Endothelial cell of umbilical vein (primary cell): ENCODE measurements around the gene CREBZF. TPM values are rescaled to one million over a fixed set of nuclear protein-coding genes. Genes with fewer than 3 reads are reported as not detected.

Experiments
- BruUV-seq: library from RNA; stranded (reverse); fragments of 400-500 nt; replicated peaks from 2 replicates; lab custom pipeline; 2021; lab: Mats Ljungman, UMichigan
- CTCF ChIA-PET: fragments of 300-600, 350-600 bp; sonication (Branson Sonifier 250); formaldehyde crosslinking; loops from one replicate; lab custom pipeline; 2021; ENCODE audit warnings: antibody characterized with exemption, inconsistent platforms; lab: Charles Lee
- POLR2A ChIA-PET: fragments of 300-600, 350-600 bp; sonication (Branson Sonifier 250); formaldehyde crosslinking; loops from one replicate; lab custom pipeline; 2021; ENCODE audit warnings: antibody characterized with exemption, inconsistent platforms; lab: Charles Lee
- DNase-seq: peaks from one replicate; pipeline ENCODE4 v3.0.0-alpha.2; 2011; ENCODE audit warnings: low read depth, low spot score
- FAIRE-seq: peaks from 2 replicates; lab custom pipeline; 2011; peaks lifted over from hg19 to GRCh38; lab: Jason Lieb, UNC
- H2AFZ ChIP-seq: 2 replicates; pipeline ENCODE4 v1.6.0; 2012; ENCODE audit warnings: low read depth, low read length, control low read depth, inconsistent platforms
- H3K27ac ChIP-seq: 2 replicates; pipeline ENCODE4 v1.5.1; 2011; ENCODE audit warnings: low read depth, mild to moderate bottlenecking, control low read depth, low read length, moderate library complexity; ENCODE audit not compliant: insufficient read depth
- H3K27me3 ChIP-seq, 2 experiments: 2 replicates each; pipeline versions ENCODE4 v1.6.0 to v1.6.1; 2011; ENCODE audit warnings: low read length in 2 of 2, mixed read lengths in 1 of 2; ENCODE audit not compliant: control insufficient read depth in 2 of 2, insufficient read depth in 2 of 2
- H3K36me3 ChIP-seq, 2 experiments: 2 replicates in 1 of 2; 3 replicates in 1 of 2; pipeline ENCODE4 v1.5.1; 2011; ENCODE audit warnings: low read length in 2 of 2, mild to moderate bottlenecking in 1 of 2, moderate library complexity in 1 of 2; ENCODE audit not compliant: control insufficient read depth in 2 of 2, insufficient read depth in 2 of 2; ENCODE audit errors: extremely low read depth in 1 of 2
- H3K4me1 ChIP-seq: 3 replicates; pipeline ENCODE4 v1.5.1; 2011; ENCODE audit warnings: mild to moderate bottlenecking, low read length; ENCODE audit not compliant: control insufficient read depth, insufficient read depth; ENCODE audit errors: extremely low read depth
- H3K4me2 ChIP-seq: 2 replicates; pipeline ENCODE4 v1.6.1; 2011; ENCODE audit warnings: low read length, control low read depth, mixed read lengths; ENCODE audit not compliant: insufficient read depth
- H3K4me3 ChIP-seq, 3 experiments: fragments of 200-600 bp in 1 of 3; sonication (generic), shearing (Covaris generic) in 1 of 3; replicated peaks in 1 of 3; 2 replicates each; pipeline ENCODE4 v1.5.1; 2011 to 2016; ENCODE audit warnings: control low read depth in 3 of 3, low read length in 3 of 3, mild to moderate bottlenecking in 2 of 3, inconsistent platforms in 1 of 3, low read depth in 1 of 3, moderate library complexity in 1 of 3; ENCODE audit not compliant: insufficient read depth in 1 of 3
- H3K79me2 ChIP-seq: 2 replicates; pipeline ENCODE4 v1.6.0; 2012; ENCODE audit warnings: low read length, inconsistent platforms; ENCODE audit not compliant: control insufficient read depth, insufficient read depth
- H3K9ac ChIP-seq: replicated peaks from 2 replicates; pipeline ENCODE3; 2011; ENCODE audit warnings: low read length, control low read depth; ENCODE audit not compliant: insufficient read depth; ENCODE audit errors: extremely low read depth
- H3K9me1 ChIP-seq: replicated peaks from 3 replicates; pipeline ENCODE4 v1.6.0; 2011; ENCODE audit warnings: mild to moderate bottlenecking, low read length; ENCODE audit not compliant: control insufficient read depth, insufficient read depth; ENCODE audit errors: extremely low read depth
- H3K9me3 ChIP-seq: replicated peaks from 2 replicates; pipeline ENCODE4 v1.5.1; 2012; ENCODE audit warnings: low read length, inconsistent platforms; ENCODE audit not compliant: control insufficient read depth, insufficient read depth
- H4K20me1 ChIP-seq: replicated peaks from 2 replicates; pipeline ENCODE3; 2011; ENCODE audit warnings: mild to moderate bottlenecking, low read length; ENCODE audit not compliant: control insufficient read depth, insufficient read depth; ENCODE audit errors: extremely low read depth
- EZH2 ChIP-seq: IDR thresholded peaks from 2 replicates; pipeline ENCODE4 v1.6.1; 2012; ENCODE audit warnings: borderline replicate concordance, low read depth, mild to moderate bottlenecking, moderate library complexity, low read length, inconsistent platforms; ENCODE audit not compliant: severe bottlenecking
- FOS ChIP-seq: IDR thresholded peaks from 2 replicates; pipeline ENCODE4 v1.6.1; 2011; ENCODE audit warnings: mild to moderate bottlenecking, low read length, moderate library complexity, borderline replicate concordance; ENCODE audit not compliant: insufficient read depth
- GATA2 ChIP-seq: IDR thresholded peaks from 2 replicates; pipeline ENCODE4 v1.7.0; 2011; ENCODE audit warnings: low read depth, mild to moderate bottlenecking, moderate library complexity, mixed read lengths, low read length; ENCODE audit not compliant: insufficient read length, insufficient read depth
- JUN ChIP-seq: IDR thresholded peaks from 2 replicates; pipeline ENCODE4 v1.6.1; 2011; ENCODE audit warnings: borderline replicate concordance, low read depth; ENCODE audit not compliant: insufficient read length, insufficient read depth
- MYC ChIP-seq: IDR thresholded peaks from one replicate; pipeline ENCODE4 v1.6.1; 2011; ENCODE audit warnings: mild to moderate bottlenecking, low read depth, low read length
- POLR2A ChIP-seq: IDR thresholded peaks from 2 replicates; pipeline ENCODE4 v1.6.1; 2012; ENCODE audit warnings: low read depth, mild to moderate bottlenecking, control low read depth, low read length
- POLR2AphosphoS5 ChIP-seq: IDR thresholded peaks from 2 replicates; pipeline ENCODE4 v1.6.1; 2012; ENCODE audit warnings: low read depth, mild to moderate bottlenecking, control low read depth, low read length, moderate library complexity; ENCODE audit not compliant: insufficient read depth
- dilution Hi-C: fragments of 300-500 bp; cut with MboI; formaldehyde crosslinking; loops from one replicate; pipeline ENCODE4 v1.15.0; 2019; ENCODE audit warnings: low sequenced_read_pairs; ENCODE audit not compliant: extremely low pct_ligation_motif_present
- intact Hi-C: fragments of 100-400 bp; cut with micrococcal nuclease; formaldehyde crosslinking; loops from one replicate; pipeline ENCODE4 v1.10.0; 2022
- polyA plus RNA-seq, 4 experiments: library from polyadenylated mRNA; depleted of rRNA in 3 of 4; stranded (reverse) in 3 of 4; unstranded in 1 of 4; fragments of >200 nt; gene quantifications; 2 replicates each; pipeline versions ENCODE4 v1.2.1 to v1.2.3, GENCODE V29; 2011 to 2012; ENCODE audit warnings: missing spikeins in 1 of 4
- total RNA-seq: library from RNA; stranded (reverse); gene quantifications from 2 replicates; pipeline ENCODE4 v1.2.3, GENCODE V29; 2021
- TF ChIP-seq, protein P1 (sequence below): IDR thresholded peaks from 2 replicates; pipeline ENCODE4 v1.6.1; 2011; ENCODE audit not compliant: insufficient read depth, insufficient read length
- TF ChIP-seq, protein P2 (sequence below), 2 donors: IDR thresholded peaks; 1 replicate in 1 of 2; 2 replicates in 1 of 2; pipeline ENCODE4 v1.5.1; 2011; ENCODE audit warnings: low read length in 2 of 2, mild to moderate bottlenecking in 2 of 2, moderate library complexity in 2 of 2, control low read depth in 1 of 2, inconsistent platforms in 1 of 2, low read depth in 1 of 2; ENCODE audit not compliant: insufficient read depth in 1 of 2; ENCODE audit errors: extremely low read depth in 1 of 2

The CREBZF gene
- total and polyA plus RNA-seq, 2 donors (not counting 3 experiments of a cell fraction or from before 2014, with no cell fraction given) = 15.5 to 35.5 TPM

DNA sequence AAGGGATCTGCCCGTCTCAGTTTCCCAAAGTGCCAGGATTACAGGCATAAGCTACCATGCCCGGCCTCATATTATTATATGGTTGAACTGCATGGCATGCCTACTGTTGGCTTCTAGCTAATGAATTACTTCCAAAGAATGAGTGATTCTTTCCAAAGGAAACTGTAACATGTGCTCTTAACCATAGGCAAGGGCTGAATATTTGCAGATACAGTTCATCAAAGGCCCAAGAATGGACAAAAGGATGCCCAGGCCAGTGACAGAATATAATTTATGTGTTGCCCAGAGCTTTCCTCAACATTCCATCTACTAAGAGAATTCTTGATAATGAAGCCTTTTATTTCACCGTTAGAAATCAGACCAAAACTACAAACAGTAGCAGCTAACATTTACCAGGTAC, 48.0 kb upstream of the CREBZF start:
- BruUV-seq = no TSS peak
- H3K36me3 ChIP-seq = no peaks in the 10 kb centered on the region
- H2AFZ ChIP-seq = no peak overlapping the region
- TF ChIP-seq EZH2 = no peak
- TF ChIP-seq MYC = no peak
- TF ChIP-seq, protein P1, sequence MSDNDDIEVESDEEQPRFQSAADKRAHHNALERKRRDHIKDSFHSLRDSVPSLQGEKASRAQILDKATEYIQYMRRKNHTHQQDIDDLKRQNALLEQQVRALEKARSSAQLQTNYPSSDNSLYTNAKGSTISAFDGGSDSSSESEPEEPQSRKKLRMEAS = no peak
- no peak for TF ChIP-seq FOS
- TF ChIP-seq GATA2 = no peak
- no peaks in the 10 kb centered on the region for H3K79me2 ChIP-seq
- DNase-seq = no peak
- H3K9me1 ChIP-seq = no peaks in the 10 kb centered on the region
- intact Hi-C loops (no loop called here), dilution Hi-C loops (no loop called here)
- H3K4me2 ChIP-seq = no peak overlapping the region
- H3K9ac ChIP-seq = no peak overlapping the region
- H3K27me3 ChIP-seq = no peaks in the 10 kb centered on the region
- ChIA-PET CTCF (interaction anchor here (0.9 to 1.5 kb wide), 5 partner anchors 9 to 142 kb away, joined by 3 to 7 read pairs (median 3); partner anchors contain the start of gene CCDC83), POLR2A (no interaction called here)
- no peaks in the 10 kb centered on the region for H3K4me1 ChIP-seq
- no peak overlapping the region for H3K4me3 ChIP-seq
- H3K9me3 ChIP-seq = no peaks in the 10 kb centered on the region
- FAIRE-seq = no peak
- no peaks in the 10 kb centered on the region for H4K20me1 ChIP-seq
- no peak overlapping the region for H3K27ac ChIP-seq

DNA sequence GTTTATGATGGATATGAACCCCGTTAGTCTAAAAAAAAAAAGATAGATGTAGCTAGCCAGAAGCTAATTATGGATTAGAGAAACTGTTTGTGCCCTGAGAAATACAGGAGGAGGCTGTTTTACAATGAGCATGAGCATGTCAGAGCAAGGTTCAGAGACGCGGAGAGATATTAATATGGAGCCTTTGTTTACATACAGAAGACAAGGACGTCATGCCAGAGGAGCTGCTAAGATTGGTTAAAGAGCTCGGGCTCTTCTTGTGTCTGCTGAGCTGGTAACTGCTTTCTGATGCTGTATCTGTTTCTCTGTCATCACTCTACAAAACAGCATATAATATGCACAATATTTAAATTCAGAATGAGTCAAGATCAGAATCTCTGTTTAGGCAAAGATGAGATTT, 46.0 kb upstream of the CREBZF start:
- no peak overlapping the region for H3K9ac ChIP-seq
- H3K27me3 ChIP-seq = no peaks in the 10 kb centered on the region
- no peak overlapping the region for H3K27ac ChIP-seq
- intact Hi-C loops = no loop called here
- H3K36me3 ChIP-seq = no peaks in the 10 kb centered on the region
- dilution Hi-C loops = no loop called here
- no peaks in the 10 kb centered on the region for H3K9me1 ChIP-seq
- TF ChIP-seq POLR2A (no peak), JUN (no peak), GATA2 (no peak), POLR2AphosphoS5 (no peak), EZH2 (no peak), MYC (no peak), FOS (no peak)
- TF ChIP-seq, protein P2, sequence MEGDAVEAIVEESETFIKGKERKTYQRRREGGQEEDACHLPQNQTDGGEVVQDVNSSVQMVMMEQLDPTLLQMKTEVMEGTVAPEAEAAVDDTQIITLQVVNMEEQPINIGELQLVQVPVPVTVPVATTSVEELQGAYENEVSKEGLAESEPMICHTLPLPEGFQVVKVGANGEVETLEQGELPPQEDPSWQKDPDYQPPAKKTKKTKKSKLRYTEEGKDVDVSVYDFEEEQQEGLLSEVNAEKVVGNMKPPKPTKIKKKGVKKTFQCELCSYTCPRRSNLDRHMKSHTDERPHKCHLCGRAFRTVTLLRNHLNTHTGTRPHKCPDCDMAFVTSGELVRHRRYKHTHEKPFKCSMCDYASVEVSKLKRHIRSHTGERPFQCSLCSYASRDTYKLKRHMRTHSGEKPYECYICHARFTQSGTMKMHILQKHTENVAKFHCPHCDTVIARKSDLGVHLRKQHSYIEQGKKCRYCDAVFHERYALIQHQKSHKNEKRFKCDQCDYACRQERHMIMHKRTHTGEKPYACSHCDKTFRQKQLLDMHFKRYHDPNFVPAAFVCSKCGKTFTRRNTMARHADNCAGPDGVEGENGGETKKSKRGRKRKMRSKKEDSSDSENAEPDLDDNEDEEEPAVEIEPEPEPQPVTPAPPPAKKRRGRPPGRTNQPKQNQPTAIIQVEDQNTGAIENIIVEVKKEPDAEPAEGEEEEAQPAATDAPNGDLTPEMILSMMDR (IDR thresholded peaks at IDR 0.05; ENCODE audit: extremely low read depth in 1 of 2, insufficient read depth in 1 of 2, low read depth in 1 of 2, low read length in 2 of 2) = no peak
- TF ChIP-seq, protein P1 = no peak
- H3K4me1 ChIP-seq = no peaks in the 10 kb centered on the region
- no peaks in the 10 kb centered on the region for H4K20me1 ChIP-seq
- no TSS peak for BruUV-seq
- ChIA-PET CTCF (interaction anchor here (1.2 kb wide), 1 partner anchor 16 kb away, joined by 5 read pairs; no protein-coding TSS in a partner anchor), POLR2A (no interaction called here)
- H3K4me2 ChIP-seq = no peak overlapping the region
- H3K79me2 ChIP-seq = no peaks in the 10 kb centered on the region
- no peak overlapping the region for H3K4me3 ChIP-seq
- DNase-seq (no peak), FAIRE-seq (no peak)
- H2AFZ ChIP-seq = no peak overlapping the region
- no peaks in the 10 kb centered on the region for H3K9me3 ChIP-seq
